ENCODE data around the gene SPECC1.

Gene SPECC1

DNA sequence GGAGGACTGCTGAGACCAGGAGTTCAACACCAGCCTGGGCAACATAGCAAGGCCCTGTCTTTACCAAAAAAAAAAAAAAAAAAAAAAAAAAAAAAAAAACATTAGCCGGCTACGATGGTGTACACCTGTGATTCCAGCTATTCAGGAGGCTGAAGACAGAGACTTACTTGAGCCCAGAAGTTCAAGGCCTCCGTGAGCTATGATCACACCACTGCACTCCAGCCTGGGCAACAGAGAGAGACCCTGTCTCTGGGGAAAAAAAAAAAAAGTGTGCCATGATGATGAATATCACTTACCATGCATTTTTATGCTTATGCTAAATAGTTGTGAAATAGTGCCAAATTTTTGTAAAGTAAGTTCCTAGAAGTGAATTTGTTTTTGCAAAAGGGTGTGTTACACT, 261.2 kb downstream of the SPECC1 start:
- TF ChIP-seq POLR2A (IDR thresholded peaks at IDR 0.05; ENCODE audit: low read depth, low read length): no peak
- DNase-seq (ENCODE audit: insufficient read length, low spot score) (no peak), FAIRE-seq (no peak)

DNA sequence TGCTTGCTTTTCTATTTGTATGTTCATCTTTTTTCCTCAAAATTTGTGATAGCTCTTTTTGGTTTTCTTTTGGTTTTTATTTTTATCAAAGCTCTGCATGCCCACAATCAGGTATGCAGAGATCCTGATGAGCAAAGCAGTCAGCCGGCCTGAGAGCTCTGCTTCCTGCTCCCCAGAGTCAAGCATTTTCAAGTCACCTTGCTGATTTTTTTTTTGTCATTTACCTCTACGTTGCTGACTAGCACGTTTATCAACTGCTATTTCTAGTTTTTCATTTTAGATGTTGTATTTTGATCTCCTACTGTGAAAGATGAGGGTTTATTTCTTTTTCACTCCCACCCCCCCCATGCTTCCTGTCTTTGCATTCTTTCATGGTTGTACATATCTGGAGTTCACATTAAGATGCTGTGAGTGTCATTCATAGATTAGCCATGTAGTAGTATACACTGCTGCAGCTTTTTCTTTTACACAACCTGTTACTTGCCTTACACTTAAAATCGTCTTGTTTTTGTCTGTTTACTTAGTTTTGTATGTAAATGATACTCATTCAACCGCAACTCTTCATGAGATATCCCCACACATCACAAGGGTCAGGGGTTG, 262.0 kb downstream of the SPECC1 start:
- TF ChIP-seq POLR2A (IDR thresholded peaks at IDR 0.05; ENCODE audit: low read depth, low read length): no peak
- no peak for FAIRE-seq
- no peak for DNase-seq (ENCODE audit: insufficient read length, low spot score)

DNA sequence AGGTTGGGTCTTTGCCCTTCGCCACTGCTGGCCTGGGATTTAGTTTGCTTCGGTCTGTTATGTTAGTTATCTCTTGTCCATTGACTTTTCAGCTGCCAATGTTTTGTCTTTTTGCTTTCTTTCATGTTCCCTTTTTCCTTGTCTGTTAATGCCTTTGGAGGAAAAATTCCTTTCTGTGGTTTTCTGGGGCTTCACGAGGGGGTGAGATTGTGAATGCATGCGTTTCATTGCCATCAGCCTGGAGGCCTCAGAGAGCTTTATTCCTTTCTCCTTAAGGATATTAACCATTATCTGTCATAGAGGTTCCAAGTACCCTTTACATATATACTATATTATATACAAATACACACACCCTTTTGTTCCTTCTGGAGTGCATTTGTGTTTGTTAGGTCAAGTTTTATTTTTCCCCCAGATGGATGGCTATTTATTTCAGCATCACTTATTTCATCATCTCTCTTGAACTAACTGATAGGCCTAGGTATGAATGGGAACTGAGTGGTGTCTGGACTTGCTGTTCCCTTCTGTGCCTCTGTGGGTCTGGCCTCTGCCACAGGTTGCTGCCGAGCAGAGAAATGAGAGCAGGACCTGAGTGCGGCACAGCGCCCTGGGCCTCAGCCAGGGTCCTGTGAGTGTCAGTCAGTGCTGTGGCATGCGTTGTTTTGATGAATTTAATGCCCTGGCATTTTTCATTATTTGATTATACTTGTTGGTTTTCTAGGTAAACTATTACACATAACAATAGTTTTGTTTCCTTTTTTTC, 264.8 kb downstream of the SPECC1 start:
- no peak for TF ChIP-seq POLR2A (IDR thresholded peaks at IDR 0.05; ENCODE audit: low read depth, low read length)
- FAIRE-seq: no peak
- DNase-seq (ENCODE audit: insufficient read length, low spot score): no peak

DNA sequence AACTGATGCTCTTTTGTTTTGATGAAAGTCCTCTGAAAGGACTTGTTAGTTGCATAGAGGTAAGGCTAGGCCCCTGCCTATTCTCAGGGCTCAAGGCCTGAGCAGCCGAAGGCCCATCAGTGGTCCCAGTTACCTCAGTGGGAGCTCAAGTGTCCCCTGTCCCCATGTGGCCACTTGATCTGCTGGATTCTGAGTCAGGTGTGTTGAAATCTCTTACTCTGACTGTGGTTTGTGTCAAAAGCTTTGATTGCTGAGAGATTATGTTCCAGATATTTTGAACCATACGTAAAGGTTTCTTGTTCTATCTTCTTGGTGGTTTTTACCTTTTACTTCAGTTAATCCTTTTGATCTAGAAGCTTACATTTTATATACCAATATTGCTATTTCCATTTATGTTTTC, 266.5 kb downstream of the SPECC1 start:
- no peak for TF ChIP-seq POLR2A (IDR thresholded peaks at IDR 0.05; ENCODE audit: low read depth, low read length)
- DNase-seq (ENCODE audit: insufficient read length, low spot score) (no peak), FAIRE-seq (no peak)

DNA sequence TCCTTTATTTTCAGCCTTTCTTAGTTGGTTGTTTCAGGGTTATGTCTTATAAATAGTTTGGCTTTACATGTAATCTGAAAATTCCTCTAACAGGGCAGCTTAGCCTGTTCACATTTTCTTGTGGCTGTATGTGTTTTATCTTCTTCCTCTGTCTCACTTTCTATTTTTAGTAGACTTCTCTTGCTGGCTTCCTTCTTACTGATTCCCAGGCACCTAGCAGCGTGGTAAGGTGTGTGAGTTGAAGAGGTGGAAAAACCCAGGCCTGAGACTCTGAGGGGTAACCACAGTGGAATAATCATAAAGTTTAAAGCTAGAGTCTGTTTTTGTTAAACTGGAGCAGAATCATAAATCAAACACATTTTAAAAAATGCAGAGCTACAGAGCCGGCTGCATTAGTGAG, 267.3 kb downstream of the SPECC1 start:
- no peak for TF ChIP-seq POLR2A (IDR thresholded peaks at IDR 0.05; ENCODE audit: low read depth, low read length)
- no peak for FAIRE-seq
- no peak for DNase-seq (ENCODE audit: insufficient read length, low spot score)

DNA sequence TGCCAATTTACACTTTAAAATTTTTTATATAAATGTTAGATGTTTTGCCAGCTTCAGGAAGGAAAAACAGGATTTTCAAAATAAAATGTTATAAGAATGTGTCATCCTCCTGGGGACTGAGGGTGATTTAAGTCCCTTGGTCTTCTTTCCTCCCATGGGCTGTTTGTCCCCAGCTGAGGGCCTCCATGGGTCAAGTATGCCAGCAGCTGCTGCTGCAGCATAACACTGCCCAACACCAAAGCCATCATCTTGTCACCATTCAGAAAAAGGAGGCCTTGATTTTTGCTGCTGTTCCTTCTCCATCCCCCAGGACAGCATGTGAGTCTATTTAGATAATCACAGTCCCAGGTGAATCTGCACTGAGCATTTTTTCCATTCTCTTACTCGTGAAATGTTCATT, 269.6 kb downstream of the SPECC1 start:
- FAIRE-seq: no peak

DNA sequence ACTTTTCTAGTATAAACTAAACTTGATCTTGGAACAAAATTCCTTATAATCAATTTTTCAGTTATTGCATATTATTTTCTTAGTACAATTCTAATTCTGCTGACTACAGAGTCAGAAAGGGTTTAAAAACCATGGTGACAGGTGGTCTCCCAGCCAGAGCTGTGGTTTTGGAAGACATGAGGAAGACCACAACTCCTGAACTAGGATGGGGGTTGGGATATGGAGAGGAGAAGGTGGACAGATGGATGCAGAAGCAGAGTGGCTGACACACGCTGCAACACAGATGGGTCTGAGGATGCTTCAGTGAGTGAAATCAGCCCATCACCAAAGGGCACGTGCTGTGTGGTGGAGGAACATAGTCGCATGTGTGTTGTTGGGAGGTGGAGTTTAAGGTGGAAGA, 270.5 kb downstream of the SPECC1 start:
- TF ChIP-seq POLR2A (IDR thresholded peaks at IDR 0.05; ENCODE audit: low read depth, low read length): no peak
- FAIRE-seq (no peak), DNase-seq (ENCODE audit: insufficient read length, low spot score) (no peak)

More for the DNA sequence above, 269.6 kb downstream of the SPECC1 start:
- no peak for TF ChIP-seq POLR2A (IDR thresholded peaks at IDR 0.05; ENCODE audit: low read depth, low read length)
- DNase-seq (ENCODE audit: insufficient read length, low spot score): no peak

DNA sequence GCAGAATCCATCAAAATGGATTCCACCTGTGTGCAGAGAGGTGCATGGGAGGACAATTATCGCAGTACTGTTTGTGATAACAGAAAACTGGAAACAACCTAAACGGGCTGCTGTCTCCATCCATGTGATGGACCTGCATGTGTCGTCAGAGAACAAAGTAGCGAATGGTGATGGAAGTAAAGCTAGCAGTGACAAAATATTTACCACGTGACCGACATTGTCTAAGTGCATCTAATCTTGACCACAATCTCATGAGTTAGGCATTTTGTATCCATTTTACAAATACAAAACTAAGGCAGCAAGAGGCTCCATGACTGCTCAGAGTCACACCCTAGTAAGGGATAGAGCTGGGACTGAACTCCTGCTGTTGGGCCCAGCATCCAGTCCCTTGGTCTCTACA, 270.9 kb downstream of the SPECC1 start:
- TF ChIP-seq POLR2A (IDR thresholded peaks at IDR 0.05; ENCODE audit: low read depth, low read length): no peak
- DNase-seq (ENCODE audit: insufficient read length, low spot score): no peak
- FAIRE-seq: no peak

DNA sequence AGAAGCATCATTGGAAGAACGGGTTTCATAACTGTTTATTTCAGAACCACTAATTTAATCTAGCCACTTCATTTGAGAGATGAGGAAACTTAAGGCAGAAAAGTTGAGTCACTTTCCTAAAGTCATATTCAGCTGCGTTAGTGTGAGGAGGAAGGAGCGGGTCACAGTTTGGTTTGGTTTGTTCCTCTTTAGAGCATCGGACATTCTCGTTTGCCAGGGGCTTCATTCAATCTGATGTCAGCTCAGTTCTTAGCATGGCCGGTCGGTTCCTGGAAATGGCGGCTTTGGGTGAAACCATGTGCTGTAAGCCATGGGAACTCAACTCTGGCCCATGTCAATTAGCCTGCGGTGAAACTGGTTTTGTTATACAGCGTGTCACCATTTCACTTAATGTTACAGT, 271.7 kb downstream of the SPECC1 start:
- FAIRE-seq (no peak), DNase-seq (ENCODE audit: insufficient read length, low spot score) (no peak)
- TF ChIP-seq POLR2A (IDR thresholded peaks at IDR 0.05; ENCODE audit: low read depth, low read length): no peak

DNA sequence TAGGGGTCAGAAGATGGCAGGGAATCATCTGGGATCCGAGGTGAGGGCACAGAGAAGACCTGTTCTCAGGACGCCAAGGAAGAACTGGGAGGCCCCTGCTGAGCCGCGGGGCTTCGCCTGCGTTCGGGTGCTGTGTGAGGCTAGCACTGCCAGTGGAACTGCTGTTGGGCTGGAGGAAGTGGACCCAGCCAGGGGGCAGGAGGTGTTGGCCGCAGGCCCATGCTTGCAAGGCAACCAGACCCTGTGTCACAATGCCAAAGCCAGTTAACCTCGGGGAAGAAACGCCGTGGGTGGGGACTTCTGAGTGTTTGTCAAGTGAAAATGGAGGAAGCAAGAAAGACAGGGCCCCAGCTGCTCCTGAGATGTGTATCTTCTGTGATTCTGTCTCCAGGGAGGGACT, 272.7 kb downstream of the SPECC1 start:
- FAIRE-seq (no peak), DNase-seq (ENCODE audit: insufficient read length, low spot score) (no peak)
- no peak for TF ChIP-seq POLR2A (IDR thresholded peaks at IDR 0.05; ENCODE audit: low read depth, low read length)

DNA sequence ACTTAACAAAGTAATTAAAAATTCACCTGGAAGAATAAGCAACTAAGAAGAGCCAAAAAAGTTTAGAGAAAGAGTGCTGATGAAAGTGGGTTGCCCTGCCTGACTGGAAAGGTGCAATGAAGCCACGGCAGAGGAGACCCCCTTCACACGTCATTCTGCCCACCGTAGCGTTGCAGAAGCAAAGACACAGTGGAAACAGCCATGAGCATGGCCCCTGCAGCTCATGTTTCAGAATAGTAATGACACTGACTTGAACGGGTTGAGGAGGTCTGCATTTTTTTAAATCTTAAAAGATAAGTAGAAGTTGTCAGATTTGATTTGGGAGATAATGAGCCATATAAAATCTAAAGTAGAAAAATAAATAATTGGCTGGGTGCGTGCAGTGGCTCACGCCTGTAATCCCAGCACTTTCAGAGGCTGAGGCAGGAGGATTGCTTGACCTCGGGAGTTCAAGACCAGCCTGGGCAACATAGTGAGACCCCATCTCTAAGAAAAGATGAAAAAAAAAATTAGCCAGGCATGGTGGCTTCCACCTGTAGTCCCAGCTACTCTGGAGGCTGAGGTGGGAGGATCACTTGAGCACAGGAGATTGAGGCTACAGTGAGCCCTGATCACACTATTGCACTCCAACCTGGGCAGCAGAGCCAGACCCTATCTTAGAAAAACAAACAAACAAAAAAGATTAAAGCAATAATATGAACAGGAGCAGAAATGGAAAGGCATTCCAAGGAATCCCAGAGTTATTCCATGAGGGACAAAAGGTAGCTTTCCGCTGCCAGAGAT, 273.6 kb downstream of the SPECC1 start:
- TF ChIP-seq POLR2A (IDR thresholded peaks at IDR 0.05; ENCODE audit: low read depth, low read length): no peak
- FAIRE-seq: no peak
- no peak for DNase-seq (ENCODE audit: insufficient read length, low spot score)

DNA sequence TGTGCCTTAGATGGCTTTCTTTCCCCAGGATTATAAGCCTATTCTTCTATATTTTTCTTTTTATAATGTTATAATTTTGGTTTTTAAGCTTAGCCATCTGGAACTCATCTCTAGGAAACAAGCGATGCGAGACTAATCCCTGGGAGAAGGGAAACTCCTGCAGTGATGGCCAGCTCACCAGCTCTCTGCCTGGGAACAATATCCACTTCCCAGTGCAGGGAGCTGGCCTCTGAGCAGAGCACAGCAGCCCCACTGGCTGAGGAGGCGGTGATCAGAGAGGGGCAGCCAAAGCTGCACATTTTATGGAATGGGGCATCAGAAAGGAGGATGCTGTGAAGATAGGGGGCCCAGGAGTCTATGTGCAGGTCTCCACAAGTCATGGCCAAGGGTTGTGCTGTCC, 274.9 kb downstream of the SPECC1 start:
- DNase-seq (ENCODE audit: insufficient read length, low spot score) (no peak), FAIRE-seq (no peak)
- TF ChIP-seq POLR2A (IDR thresholded peaks at IDR 0.05; ENCODE audit: low read depth, low read length): no peak

DNA sequence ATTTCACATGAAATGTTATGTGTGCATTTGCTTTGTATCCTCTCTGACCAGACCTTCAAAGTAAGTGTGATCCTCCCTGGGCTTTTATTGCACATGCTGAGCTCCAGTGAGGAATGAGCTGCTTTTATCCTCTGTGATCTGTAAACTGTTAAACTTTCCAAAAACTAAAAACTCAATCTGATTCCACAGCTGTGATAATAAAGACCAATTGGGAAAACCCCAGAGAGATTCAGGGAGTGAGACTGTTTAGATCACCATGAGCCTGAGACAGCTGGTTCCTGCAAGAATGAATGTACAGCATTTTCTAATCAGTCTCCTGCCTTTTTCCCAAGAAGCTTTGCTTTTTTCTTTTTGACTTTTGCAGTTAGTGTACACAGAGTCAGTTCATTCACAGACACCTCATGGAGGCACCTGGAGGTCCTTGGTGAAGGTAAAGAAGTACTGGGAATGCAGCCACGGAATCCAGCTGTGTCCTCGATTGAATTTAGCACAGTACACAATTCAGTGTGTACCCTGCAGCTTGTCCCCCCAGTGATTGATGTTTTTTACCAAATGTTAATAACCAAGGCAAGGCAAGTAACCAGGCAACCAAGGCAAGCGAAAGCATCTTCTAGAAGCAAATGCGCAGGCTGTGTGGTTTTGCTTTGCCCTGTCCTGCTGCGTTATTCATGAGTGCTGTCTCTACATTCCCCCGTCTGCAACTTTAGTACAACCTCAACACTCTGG, 275.6 kb downstream of the SPECC1 start:
- no peak for FAIRE-seq
- DNase-seq (ENCODE audit: insufficient read length, low spot score): no peak
- no peak for TF ChIP-seq POLR2A (IDR thresholded peaks at IDR 0.05; ENCODE audit: low read depth, low read length)

DNA sequence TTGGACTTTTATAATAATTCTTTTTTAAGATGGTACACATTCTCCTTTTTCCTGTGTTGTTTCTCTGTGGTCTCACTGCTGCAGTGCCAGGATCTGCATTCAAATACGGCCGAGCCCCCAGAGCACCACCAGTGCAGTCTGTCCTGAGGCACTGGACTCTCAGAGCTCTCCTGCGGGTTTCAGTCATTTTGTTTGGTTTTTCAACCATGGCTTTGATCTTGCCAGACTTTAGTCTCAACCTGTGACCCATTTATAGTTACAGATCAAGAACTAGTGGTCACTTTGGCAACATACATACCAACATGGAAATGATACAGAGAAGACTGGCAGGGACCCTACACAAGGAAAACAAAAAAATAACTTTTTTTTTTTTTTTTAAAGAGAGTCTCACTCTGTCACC, 280.8 kb downstream of the SPECC1 start:
- DNase-seq (ENCODE audit: insufficient read length, low spot score) (no peak), FAIRE-seq (no peak)

More for the DNA sequence above, 280.8 kb downstream of the SPECC1 start:
- no peak for TF ChIP-seq POLR2A (IDR thresholded peaks at IDR 0.05; ENCODE audit: low read depth, low read length)

Data from H54 (cell line).